HG03025 (cell line): Measurements from ENCODE around the gene RELCH.

Experiments used
- ATAC-seq: cut with Tn5 transposase; IDR thresholded peaks from one replicate; pipeline ENCODE4 v1.9.1; 2021; ENCODE audit warnings: mild to moderate bottlenecking, moderate library complexity; ENCODE audit not compliant: unreplicated experiment, low FRiP score

RELCH gene

DNA sequence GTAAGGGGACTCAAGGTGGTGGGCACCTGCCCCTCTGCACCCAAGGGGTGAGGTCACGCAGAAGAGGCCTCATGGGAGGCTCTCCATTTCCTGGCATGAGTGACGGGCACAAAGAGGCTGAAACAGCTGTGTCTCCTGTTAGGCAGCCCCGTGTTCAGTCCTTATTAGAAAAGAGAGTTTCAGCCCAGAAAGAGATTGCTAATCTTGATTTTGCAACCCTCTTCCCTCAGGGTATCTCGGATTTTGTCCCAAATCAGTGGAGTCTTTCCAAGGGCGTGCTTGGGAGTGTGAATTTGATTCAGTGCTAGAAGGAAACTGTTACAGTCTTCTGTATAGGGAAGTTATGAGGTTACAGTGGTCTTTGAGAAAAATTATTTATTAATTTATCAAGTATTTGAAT is 148.4 kb downstream of the RELCH start:
- ATAC-seq = no peak

DNA sequence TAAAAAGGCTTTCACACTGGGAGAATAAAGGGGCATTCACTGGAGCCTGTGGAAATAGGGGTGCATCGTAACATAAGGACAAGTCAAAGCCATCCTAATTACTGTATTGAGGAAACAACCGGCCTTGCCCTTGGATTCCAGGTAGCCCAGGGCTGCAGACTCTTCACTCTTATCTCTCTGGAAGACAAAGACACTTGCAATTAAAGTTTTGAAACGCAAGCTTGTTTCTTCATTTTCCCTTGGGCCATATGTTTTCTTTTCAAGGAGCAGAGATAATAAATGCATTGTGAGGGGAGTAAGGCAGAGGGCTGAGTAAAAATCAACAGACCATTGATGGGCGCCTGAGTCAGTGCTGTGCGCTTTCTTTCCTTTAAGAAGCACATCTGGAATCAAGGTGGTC is 149.6 kb downstream of the RELCH start:
- ATAC-seq = no peak

DNA sequence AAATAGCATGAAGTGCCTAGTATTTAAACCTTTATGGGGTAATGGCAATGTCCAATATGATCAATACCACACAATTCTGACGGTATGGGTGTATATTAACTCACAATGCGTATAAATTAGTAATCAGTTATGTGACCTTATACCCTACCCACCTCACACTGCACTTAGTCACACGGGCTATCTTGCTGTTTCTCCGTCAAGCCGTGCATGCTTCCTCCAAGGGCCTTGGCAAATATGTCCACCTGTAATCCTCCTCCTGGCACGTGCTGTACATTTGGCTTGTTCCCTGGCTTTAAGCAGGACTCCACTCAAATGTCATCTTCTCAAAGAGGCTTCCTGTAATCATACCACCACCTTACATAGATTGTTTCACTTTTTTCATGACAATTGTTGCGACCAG is 150.3 kb downstream of the RELCH start:
- ATAC-seq = no peak

GRCh38 chr18:62338446-62339105 is 151.5 kb downstream of the RELCH start:
- ATAC-seq = no peak

GRCh38 chr18:62339106-62339988 is 152.3 kb downstream of the RELCH start:
- no peak for ATAC-seq

DNA sequence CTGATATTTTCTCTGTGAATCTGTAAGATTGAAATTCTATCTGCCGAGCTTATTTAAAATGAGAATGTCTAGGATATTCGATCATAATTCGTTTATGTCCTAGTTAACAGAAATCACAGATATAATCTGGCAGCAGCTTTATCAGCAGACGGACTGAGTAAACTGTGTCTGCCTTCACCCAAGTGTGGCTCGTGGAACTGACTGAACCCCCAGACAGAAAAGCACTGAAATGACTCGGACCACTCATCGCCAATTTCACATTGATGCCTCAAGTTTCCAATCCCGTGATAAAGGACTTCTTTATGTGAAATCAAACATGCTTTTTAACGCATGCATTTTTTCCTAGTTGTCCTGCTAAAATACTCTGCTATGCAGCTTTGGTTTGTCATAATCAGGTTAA is 153.9 kb downstream of the RELCH start:
- ATAC-seq = no peak

- ATAC-seq = no peak
These were observed 154.4 kb downstream of the RELCH start for GRCh38 chr18:62341473-62341872.

DNA sequence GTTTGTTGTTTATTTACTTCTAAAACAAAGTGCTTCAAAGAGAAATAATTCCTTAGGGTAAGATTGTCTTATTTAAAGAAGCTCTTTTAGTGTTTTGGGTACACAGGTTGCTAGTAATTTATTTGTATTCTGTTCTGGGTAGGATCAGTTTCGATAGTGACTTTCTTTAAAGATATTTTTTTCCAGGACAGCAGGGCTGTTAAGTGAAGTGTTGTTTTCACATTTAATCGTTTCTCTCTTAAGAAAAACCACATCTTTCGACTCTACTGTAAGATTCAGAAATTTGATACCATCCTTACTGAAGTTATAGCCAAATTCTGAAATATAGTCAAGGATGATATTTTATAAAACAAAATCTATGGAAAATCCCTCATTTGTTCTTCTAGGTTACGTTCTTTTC is 155.8 kb downstream of the RELCH start:
- ATAC-seq = no peak

DNA sequence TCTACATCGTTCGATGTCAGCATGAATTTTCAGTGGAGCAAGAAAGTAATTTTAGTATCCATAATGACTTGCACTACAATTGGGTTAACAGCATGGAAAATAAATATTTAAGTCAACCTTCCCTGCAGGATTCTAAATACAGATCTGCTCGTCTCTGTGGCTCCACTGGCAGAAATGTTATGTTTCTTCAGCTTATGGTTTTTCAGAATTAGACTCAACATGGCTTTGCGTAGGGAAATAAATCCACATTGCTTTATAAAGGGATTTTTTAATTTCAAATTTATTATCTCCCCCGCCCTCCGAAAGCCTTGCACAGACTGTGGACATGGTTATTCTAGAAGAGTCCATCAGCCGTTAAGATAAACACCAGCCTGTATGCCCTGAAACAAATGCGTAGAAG is 156.3 kb downstream of the RELCH start:
- no peak for ATAC-seq

GRCh38 chr18:62345909-62346308 is 158.9 kb downstream of the RELCH start:
- ATAC-seq = no peak

DNA sequence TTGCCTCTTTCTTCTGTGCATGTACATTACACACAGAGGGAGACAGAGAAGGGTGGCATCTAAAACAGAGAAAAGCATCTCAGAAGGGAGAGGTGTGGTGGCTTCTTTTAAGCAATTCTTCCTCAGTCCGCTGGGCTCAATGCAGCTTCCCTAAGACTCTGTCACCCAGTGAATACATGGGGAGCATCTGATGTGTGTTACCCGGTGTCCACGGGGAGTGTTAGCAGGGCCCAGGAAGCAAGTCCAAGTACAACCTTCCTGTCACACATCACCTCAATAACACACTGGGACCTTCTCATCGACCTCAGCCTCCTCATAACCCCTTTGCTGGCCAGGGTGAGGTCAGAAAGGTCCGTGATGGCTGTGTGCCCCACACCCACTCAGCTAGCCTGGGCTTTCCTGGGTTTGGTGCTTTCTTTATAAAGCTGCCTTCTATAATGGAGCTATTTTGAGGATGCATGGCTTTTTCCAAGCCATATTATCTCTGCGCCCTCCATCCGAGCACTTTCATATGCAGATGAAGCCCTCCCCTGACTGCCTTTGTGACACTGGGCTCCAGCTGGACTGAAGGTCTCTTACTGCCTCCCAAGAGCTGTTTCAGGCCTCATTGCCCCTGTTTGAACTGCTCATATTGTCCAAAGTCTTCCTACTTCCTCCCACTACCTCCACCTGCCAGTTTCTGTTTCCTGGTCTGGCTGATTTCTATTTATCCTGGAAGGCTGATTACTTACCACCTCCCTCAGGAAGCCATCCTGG is 159.5 kb downstream of the RELCH start:
- ATAC-seq = no peak

- no peak for ATAC-seq
These were observed 160.0 kb downstream of the RELCH start for GRCh38 chr18:62347089-62347506.

DNA sequence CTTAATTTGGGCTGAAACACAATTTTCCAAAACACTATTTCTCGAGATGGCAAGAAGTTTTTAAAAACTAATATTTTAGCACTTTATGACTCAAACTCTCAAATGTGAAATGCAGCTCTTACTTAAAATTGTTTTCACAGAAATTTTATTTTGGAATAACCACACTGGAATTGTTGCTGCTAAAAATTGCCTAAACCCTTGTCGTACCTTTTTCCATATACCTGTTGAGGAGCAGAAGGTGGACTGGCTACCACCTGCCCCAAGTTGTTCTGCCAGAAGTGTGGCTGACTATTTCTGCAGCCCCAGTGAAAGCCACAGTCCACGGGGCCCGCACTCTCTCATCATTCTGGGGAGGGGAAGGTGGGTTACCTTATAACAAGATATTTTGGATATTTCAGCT is 161.4 kb downstream of the RELCH start:
- ATAC-seq = no peak

GRCh38 chr18:62353170-62353569 is 166.1 kb downstream of the RELCH start:
- ATAC-seq = no peak

DNA sequence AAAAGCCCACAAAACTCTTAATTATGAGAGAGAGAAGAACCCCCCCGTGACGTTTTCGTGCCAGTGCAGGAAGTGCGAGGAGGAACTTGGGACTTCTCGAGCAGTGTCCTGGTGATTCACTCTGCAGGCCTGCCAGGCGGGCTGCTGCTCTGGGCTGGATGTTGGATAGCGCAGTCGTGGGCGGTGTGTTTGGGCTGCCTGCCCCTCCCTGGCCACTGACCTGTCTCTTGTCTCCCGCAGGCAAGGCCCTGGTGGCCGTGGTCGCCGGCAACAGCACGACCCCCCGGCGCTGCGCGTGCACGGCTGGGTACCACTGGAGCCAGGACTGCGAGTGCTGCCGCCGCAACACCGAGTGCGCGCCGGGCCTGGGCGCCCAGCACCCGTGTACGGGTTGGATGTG is 167.1 kb downstream of the RELCH start:
- ATAC-seq = no peak

- ATAC-seq = no peak
These were observed 170.1 kb downstream of the RELCH start for GRCh38 chr18:62357079-62357719.
